T-helper 17 cell (primary cell): ENCODE measurements around the gene USP47. TPM values are rescaled to one million over a fixed set of nuclear protein-coding genes. Genes with fewer than 3 reads are reported as not detected.

Source experiments
- ATAC-seq: fragments of 150-1000 bp; cut with Tn5 transposase; 2 replicates; pipeline ENCODE4 v1.10.0; 2021; ENCODE audit warnings: mild to moderate bottlenecking, moderate library complexity
- DNase-seq, 3 donors: peaks; one replicate each; pipeline versions ENCODE4 v3.0.0 to v3.0.0-alpha.2; 2020 to 2021
- H3K9me3 ChIP-seq: one replicate; pipeline ENCODE4 v1.7.0; 2013; ENCODE audit warnings: low read length, mild to moderate bottlenecking; ENCODE audit not compliant: control insufficient read depth, poor library complexity, severe bottlenecking
- H3K27ac Mint-ChIP-seq: one replicate; pipeline ENCODE4 v1.8.0; 2022; ENCODE audit warnings: mild to moderate bottlenecking, moderate library complexity, mixed read lengths
- H3K27me3 Mint-ChIP-seq: one replicate; pipeline ENCODE4 v1.8.0; 2022; ENCODE audit warnings: mixed read lengths
- H3K36me3 Mint-ChIP-seq: one replicate; pipeline ENCODE4 v1.8.0; 2022; ENCODE audit warnings: low read depth, mixed read lengths
- H3K4me1 Mint-ChIP-seq: one replicate; pipeline ENCODE4 v1.8.0; 2022; ENCODE audit warnings: mild to moderate bottlenecking, mixed read lengths
- H3K4me3 Mint-ChIP-seq: one replicate; pipeline ENCODE4 v1.8.0; 2022; ENCODE audit warnings: mild to moderate bottlenecking, moderate library complexity, mixed read lengths
- total RNA-seq, 4 donors: library from RNA in 2 of 4; stranded (reverse) in 2 of 4; gene quantifications; one replicate each; pipeline ENCODE4 v1.2.3 and lab custom pipeline; 2022 to 2026

Gene USP47
- total RNA-seq, 2 donors from 2014 or later, result 71.5 to 82.3 TPM

DNA sequence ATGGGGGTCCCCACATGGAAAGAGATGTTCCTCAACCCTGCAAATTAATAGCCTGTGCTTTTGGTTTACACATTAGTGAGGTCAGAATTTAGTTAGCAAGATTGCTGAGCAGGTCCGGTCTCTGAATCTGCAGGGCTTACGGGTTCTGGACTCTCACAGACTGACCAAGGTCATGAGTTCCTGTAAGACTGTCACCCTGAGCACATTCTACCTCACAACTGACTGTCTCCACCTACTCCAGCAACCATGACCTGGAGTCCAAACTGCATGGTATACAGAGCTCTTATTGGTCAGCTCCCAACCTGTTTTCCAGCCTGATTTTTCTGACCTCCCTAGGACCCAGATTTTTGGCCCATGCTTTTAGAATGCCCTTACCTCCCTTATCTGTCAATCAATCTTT lies 138.4 kb downstream of the USP47 start:
- no peak overlapping the region for H3K27ac Mint-ChIP-seq
- DNase-seq, result no peak

DNA sequence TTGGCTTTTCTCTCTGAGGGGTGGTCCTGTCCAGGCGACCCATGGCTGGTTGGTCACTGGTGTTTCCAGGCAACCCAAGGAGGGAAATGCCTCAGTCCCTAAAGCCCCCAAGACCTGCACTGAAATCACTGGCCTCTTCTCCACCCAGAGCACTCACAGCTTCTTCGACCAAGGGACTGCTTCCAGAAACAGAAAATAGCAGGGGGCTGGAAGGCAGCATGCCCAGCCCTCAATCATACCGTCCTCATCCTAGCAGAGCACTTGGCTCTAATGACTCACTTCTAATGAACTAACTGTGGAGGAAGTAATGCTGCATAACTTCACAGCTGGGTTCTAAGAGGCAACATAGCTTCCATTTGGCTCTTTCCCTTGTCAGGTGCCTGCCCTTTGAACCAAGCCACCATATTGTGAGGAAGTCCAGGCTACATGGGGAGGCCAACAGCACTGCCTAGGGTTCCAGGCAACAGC lies 139.1 kb downstream of the USP47 start:
- H3K4me3 Mint-ChIP-seq, result no peak overlapping the region
- ATAC-seq (no peak), DNase-seq (no peak)
- H3K9me3 ChIP-seq, result no peaks in the 10 kb centered on the region
- H3K4me1 Mint-ChIP-seq, result peaks cover 4% of the 10 kb centered on the region
- H3K36me3 Mint-ChIP-seq, result no peaks in the 10 kb centered on the region
- no peak overlapping the region for H3K27ac Mint-ChIP-seq
- peaks cover 11% of the 10 kb centered on the region for H3K27me3 Mint-ChIP-seq

More for the DNA sequence above, 138.4 kb downstream of the USP47 start:
- H3K4me3 Mint-ChIP-seq, result no peak overlapping the region
- H3K27me3 Mint-ChIP-seq, result peaks cover 11% of the 10 kb centered on the region
- no peaks in the 10 kb centered on the region for H3K36me3 Mint-ChIP-seq
- no peaks in the 10 kb centered on the region for H3K9me3 ChIP-seq
- H3K4me1 Mint-ChIP-seq, result peaks cover 5% of the 10 kb centered on the region
- no peak for ATAC-seq

DNA sequence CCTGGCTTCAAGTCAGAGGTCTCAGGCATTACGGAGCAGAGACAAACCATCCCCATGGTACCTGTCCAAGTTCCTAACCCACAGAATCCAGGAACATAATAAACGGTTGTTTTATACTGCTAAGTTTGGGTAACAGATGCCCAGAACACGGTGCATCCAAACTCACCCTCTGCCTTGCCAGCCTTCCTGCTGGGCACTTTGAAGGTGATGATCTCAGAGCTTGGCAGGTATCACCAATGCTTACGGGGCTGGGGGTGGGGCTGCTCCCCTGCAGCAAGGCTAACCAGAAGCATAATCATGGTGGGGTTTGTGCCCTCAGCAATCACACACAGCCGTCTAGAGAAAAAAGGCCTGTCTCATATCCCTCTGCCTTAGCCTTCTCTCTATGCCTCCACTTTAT lies 139.6 kb downstream of the USP47 start:
- no peak overlapping the region for H3K27ac Mint-ChIP-seq
- DNase-seq, result no peak
- H3K4me1 Mint-ChIP-seq, result peaks cover under 1% of the 10 kb centered on the region
- H3K9me3 ChIP-seq, result no peaks in the 10 kb centered on the region
- peaks cover 11% of the 10 kb centered on the region for H3K27me3 Mint-ChIP-seq
- no peak for ATAC-seq
- no peak overlapping the region for H3K4me3 Mint-ChIP-seq
- no peaks in the 10 kb centered on the region for H3K36me3 Mint-ChIP-seq

DNA sequence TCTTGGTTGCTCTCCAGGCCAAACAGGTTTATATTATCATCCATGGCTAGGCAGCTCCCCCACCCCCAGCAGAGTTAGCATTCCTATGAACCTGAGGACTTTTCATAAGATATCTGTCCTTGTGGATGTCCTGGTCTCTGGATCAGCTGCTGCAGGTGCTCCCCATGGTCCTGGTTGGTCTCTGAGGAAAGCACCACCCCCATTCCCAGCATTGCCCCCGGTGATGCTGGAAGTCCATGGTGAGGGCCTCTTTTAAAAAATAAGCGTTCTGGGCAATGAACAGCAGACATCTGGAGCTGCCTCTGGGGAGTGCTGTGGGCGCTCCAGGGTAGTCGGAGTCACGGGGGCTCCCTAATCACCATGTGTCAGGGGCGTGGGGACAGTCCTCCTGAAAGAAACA lies 140.1 kb downstream of the USP47 start:
- no peaks in the 10 kb centered on the region for H3K36me3 Mint-ChIP-seq
- DNase-seq (no peak), ATAC-seq (no peak)
- H3K9me3 ChIP-seq, result no peaks in the 10 kb centered on the region
- H3K4me1 Mint-ChIP-seq, result no peaks in the 10 kb centered on the region
- H3K27ac Mint-ChIP-seq, result no peak overlapping the region
- H3K27me3 Mint-ChIP-seq, result peaks cover 11% of the 10 kb centered on the region
- no peak overlapping the region for H3K4me3 Mint-ChIP-seq

DNA sequence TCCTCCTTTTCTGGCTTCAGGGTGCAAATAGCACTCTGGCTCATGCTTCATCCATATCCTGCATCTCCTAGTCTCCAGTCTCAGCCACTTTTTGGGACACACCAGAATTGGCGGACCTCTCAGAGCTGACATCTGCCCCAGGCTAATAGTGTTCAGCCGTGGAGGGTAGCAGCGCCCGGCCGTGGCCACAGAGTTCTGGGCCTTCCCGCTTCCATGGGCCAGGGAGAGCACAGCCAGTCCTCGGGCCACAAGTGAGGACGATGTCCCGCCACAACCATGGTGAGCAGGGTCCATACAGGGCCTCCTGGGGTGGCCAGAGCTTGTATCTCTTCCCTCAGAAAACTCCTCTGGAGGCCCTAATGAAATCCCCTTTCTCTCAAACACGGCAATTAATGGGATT lies 140.7 kb downstream of the USP47 start:
- no peaks in the 10 kb centered on the region for H3K9me3 ChIP-seq
- Mint-ChIP-seq H3K4me3 (no peak overlapping the region), H3K4me1 (no peaks in the 10 kb centered on the region), H3K27ac (no peak overlapping the region), H3K27me3 (peaks cover 11% of the 10 kb centered on the region), H3K36me3 (no peaks in the 10 kb centered on the region)
- ATAC-seq (no peak), DNase-seq (no peak)

- H3K36me3 Mint-ChIP-seq, result no peaks in the 10 kb centered on the region
- H3K27ac Mint-ChIP-seq, result no peak overlapping the region
- peaks cover 3% of the 10 kb centered on the region for H3K4me1 Mint-ChIP-seq
- DNase-seq (no peak), ATAC-seq (no peak)
- H3K27me3 Mint-ChIP-seq, result peaks cover 11% of the 10 kb centered on the region
- H3K4me3 Mint-ChIP-seq, result no peak overlapping the region
- H3K9me3 ChIP-seq, result no peaks in the 10 kb centered on the region
These were observed 141.2 kb downstream of the USP47 start for GRCh38 chr11:11982975-11983374.

GRCh38 chr11:11983427-11983826 lies 141.7 kb downstream of the USP47 start:
- Mint-ChIP-seq H3K4me3 (no peak overlapping the region), H3K27ac (no peak overlapping the region), H3K27me3 (peaks cover 11% of the 10 kb centered on the region), H3K4me1 (peaks cover 3% of the 10 kb centered on the region), H3K36me3 (no peaks in the 10 kb centered on the region)
- ATAC-seq (no peak), DNase-seq (no peak)
- H3K9me3 ChIP-seq, result no peaks in the 10 kb centered on the region

DNA sequence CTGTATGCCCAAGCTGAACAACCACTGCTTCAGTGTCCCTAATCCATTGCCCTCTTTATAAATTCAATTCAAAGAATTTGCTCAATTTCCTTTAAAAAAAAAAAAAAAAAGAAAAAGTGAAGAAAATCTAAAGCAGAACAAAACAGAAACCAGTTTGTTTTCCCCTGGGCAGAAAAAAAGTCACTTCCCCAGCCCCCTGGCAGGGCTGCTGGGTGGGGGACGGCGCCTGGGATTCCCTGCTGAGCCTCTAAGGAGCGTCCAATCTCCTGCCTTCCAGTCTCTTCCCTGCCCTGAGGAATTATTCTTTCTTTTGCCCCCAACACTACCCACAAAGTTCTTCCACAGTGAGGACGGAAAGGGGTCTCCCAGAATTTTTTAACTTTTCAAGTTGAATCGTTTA lies 142.8 kb downstream of the USP47 start:
- Mint-ChIP-seq H3K4me1 (peaks cover 3% of the 10 kb centered on the region), H3K4me3 (no peak overlapping the region), H3K27ac (no peak overlapping the region), H3K36me3 (no peaks in the 10 kb centered on the region), H3K27me3 (peaks cover 11% of the 10 kb centered on the region)
- DNase-seq (no peak), ATAC-seq (no peak)
- H3K9me3 ChIP-seq, result no peaks in the 10 kb centered on the region

DNA sequence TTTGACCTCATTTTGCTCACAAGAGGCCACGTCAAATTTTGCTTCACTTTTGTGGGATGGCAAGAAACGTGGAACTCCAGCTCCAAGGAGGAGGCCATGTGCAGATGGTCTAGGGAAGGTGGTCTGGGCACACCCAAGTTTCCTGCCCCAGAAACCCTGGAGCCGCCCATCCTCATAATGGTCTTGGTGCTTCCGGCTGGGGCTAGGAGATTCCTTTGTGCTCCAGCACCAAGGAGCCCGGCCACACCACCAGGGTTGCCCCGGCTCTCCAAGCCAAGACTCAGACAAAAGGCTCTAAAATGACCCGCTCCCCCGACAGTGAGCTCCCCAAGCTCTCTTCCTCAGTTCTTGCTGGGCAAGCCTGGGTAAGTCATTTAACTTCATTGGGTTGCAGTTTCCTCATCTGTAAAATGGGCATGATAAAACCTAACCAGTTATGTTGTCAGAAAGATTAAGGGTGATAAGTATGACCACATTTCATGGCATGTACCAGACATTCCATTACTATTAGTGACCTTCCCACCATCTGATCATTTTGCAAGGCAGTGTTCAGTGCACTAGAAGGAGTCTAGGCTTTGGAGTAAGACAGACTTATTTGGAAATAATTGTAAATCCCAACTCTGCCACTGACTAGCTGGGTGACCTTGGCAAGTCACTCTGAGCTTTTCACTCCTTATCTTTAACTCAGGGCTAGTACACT lies 143.4 kb downstream of the USP47 start:
- Mint-ChIP-seq H3K4me3 (no peak overlapping the region), H3K4me1 (peaks cover 3% of the 10 kb centered on the region), H3K27me3 (peaks cover 11% of the 10 kb centered on the region), H3K27ac (no peak overlapping the region), H3K36me3 (no peaks in the 10 kb centered on the region)
- no peaks in the 10 kb centered on the region for H3K9me3 ChIP-seq
- DNase-seq (no peak), ATAC-seq (no peak)

DNA sequence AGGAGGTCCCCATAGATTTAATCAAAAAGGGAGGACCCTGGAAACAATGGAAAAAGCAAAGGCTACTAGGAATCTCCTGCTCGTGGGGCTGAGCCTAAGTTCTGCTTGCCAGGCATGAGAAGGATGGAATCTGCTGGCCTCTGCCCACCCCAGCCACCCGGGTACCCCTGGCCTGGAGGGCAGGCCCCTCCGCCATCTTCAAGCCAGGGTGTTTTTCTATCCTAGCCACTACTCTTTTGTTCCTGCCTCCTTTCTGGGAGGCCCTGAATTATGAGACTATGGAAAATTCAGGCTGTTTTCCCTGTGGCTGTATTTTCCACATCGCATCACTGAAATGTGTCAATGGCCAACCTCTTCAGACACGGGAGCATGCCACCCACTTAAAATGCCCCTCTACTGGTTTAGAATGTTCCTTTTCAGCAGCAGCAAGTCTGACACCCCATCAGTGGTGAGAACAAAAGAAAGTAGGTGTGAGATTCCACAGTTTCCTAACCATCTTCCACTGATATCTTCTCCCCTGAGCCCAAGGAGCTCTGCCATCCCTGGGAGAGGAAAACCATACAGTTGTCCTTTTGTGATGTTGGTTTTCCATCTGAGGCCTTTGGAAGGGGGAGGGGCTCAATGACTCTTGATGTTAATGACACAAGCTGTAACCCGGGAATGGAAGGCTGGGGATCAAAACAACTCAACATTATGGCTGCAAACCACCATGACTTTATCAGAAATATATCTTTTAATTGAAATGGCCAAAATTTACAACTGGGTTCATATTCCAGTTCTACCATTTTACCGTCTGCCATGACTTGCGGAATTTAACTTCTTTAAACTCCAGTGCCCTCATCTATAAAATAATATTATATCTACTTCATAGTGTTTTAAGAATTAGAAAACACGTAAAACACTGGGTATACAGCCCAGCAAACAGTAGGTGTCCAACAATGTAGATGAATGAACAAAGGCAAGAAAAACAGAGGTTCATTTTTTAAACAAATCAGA lies 144.5 kb downstream of the USP47 start:
- no peak for DNase-seq
- Mint-ChIP-seq H3K4me1 (peaks cover 3% of the 10 kb centered on the region), H3K4me3 (no peak overlapping the region), H3K27ac (no peak overlapping the region), H3K27me3 (peaks cover 13% of the 10 kb centered on the region), H3K36me3 (peaks cover 2% of the 10 kb centered on the region)
- no peaks in the 10 kb centered on the region for H3K9me3 ChIP-seq
- ATAC-seq, result no peak

DNA sequence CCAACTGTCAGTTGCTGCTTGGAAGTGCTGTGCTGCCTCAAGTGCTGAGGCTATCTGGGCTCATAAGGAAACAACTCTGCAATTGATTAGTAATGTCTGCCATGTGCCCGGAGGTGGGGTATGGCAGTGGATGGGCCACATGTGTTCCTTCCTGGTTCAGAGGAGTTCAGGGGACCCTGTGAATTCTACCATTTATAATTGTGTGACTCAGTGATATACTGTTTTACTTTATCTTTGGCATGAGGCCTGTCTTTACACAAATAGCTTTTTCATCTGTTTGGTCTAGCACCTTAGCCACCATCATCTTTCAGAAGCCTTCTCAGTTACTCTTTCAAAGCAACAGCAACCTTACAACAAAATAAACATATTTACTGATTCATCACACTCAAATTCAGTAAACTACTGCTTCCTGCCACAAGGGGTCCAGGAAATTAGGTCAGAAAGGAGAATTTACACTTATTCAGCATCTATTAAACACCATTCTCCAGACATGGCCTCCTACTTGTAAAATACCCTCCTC lies 145.8 kb downstream of the USP47 start:
- H3K4me3 Mint-ChIP-seq, result no peak overlapping the region
- ATAC-seq, result no peak
- H3K27me3 Mint-ChIP-seq, result peaks cover 21% of the 10 kb centered on the region
- no peak for DNase-seq
- peaks cover 2% of the 10 kb centered on the region for H3K36me3 Mint-ChIP-seq
- H3K4me1 Mint-ChIP-seq, result peaks cover 4% of the 10 kb centered on the region
- no peak overlapping the region for H3K27ac Mint-ChIP-seq
- H3K9me3 ChIP-seq, result no peaks in the 10 kb centered on the region

DNA sequence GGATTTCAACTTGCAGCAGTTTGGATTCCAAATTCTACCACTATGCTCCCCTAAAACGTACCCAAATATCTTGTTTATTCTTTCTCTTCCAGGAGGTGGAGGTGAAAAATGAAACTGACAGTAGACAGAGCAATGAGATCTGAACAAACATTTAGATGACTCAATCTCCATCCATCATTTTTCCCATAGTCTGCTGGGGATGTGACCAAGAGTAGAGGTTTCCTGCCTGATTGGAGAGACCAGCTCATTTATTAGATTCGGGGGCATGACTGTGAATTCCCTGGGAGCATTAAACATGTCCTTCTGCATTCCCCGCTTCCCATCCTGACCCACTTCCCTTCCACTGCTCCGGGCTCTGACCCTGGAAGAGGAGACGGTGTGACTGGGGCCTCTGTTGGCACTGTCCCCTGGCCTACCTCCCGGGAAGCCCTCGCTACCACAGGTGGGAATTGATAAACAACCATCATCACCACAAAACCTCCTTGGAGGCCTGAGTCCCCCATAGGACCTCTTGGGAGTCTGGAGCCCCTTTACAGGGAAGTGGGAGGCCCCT lies 146.4 kb downstream of the USP47 start:
- H3K9me3 ChIP-seq, result no peaks in the 10 kb centered on the region
- H3K4me3 Mint-ChIP-seq, result no peak overlapping the region
- peaks cover 2% of the 10 kb centered on the region for H3K36me3 Mint-ChIP-seq
- no peak for ATAC-seq
- H3K27ac Mint-ChIP-seq, result no peak overlapping the region
- H3K4me1 Mint-ChIP-seq, result peaks cover 4% of the 10 kb centered on the region
- no peak for DNase-seq
- peaks cover 23% of the 10 kb centered on the region for H3K27me3 Mint-ChIP-seq

DNA sequence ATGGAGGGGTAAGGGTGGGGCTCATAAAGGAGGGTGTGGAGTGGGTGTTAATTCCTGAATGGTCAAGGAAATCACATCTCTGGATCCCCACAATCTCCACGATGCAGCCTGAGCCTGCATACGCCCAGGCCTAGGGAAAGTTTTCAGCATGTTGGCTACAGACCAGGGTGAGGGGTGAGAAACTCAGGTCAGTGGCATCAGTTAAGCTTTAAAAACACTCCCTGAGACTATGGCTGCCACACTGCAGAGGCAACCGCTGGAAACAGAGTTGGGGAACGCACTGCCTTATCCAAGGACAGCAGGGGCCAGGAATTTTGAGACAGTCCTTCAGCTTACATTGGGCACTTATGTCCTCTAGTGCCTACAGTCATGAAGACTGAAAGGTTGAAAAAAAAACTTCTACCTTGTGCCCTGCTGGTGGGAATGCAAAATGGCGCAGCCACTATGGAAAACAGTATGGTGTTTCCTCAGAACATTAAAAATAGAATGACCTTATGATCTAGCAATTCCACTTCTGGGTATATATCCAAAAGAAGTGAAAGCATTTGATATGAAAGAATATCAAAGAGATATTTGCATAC lies 147.0 kb downstream of the USP47 start:
- Mint-ChIP-seq H3K27me3 (peaks cover 26% of the 10 kb centered on the region), H3K36me3 (peaks cover 2% of the 10 kb centered on the region), H3K4me3 (no peak overlapping the region), H3K27ac (no peak overlapping the region), H3K4me1 (peaks cover 4% of the 10 kb centered on the region)
- ATAC-seq (no peak), DNase-seq (no peak)
- no peaks in the 10 kb centered on the region for H3K9me3 ChIP-seq
